SK-N-SH treated with all-trans-retinoic acid at 6 μM for 48 hours (cell line): ENCODE results near the gene PSME2.
"Not testable (repeated sequence)": the region's sequence is repeated elsewhere in the genome, so short reads cannot be mapped to it uniquely, and the experiment has no call there.

Source experiments
- ARNTL ChIP-seq: fragments of 450-650 bp; formaldehyde crosslinking; IDR thresholded peaks from 2 replicates; pipeline ENCODE4 v1.5.0; 2020; ENCODE audit warnings: low read depth, mild to moderate bottlenecking, moderate library complexity, borderline replicate concordance
- CREB5 ChIP-seq: fragments of 250-450 bp; sonication (Bioruptor Pico); IDR thresholded peaks from 2 replicates; pipeline ENCODE4 v1.5.1; 2020; ENCODE audit warnings: low read depth, mild to moderate bottlenecking, moderate library complexity
- OSR1 ChIP-seq: fragments of 250-450 bp; sonication (Bioruptor Pico); IDR thresholded peaks from 2 replicates; pipeline ENCODE4 v1.8.0; 2022; ENCODE audit warnings: moderate library complexity, mild to moderate bottlenecking, inconsistent platforms
- PATZ1 ChIP-seq: fragments of 250-450 bp; sonication (Bioruptor Pico); IDR thresholded peaks from 2 replicates; pipeline ENCODE4 v1.8.0; 2020; ENCODE audit warnings: mild to moderate bottlenecking, moderate library complexity, borderline replicate concordance
- RARB ChIP-seq: fragments of 250-450 bp; sonication (Bioruptor Pico); IDR thresholded peaks from 2 replicates; pipeline ENCODE4 v1.8.0; 2021; ENCODE audit warnings: mild to moderate bottlenecking, moderate library complexity
- TCF4 ChIP-seq: fragments of 250-450 bp; sonication (Bioruptor Pico); IDR thresholded peaks from 2 replicates; pipeline ENCODE4 v1.8.0; 2021; ENCODE audit warnings: mild to moderate bottlenecking, moderate library complexity, borderline replicate concordance
- ZC3H10 ChIP-seq: fragments of 250-450 bp; sonication (Bioruptor Pico); IDR thresholded peaks from 2 replicates; pipeline ENCODE4 v1.5.1; 2021; ENCODE audit warnings: mild to moderate bottlenecking, moderate library complexity
- ZFP30 ChIP-seq: fragments of 450-650 bp; formaldehyde crosslinking; IDR thresholded peaks from 2 replicates; pipeline ENCODE4 v1.5.0; 2022; ENCODE audit warnings: mild to moderate bottlenecking, moderate library complexity
- ZNF565 ChIP-seq: fragments of 450-650 bp; formaldehyde crosslinking; conservative IDR thresholded peaks from 2 replicates; pipeline ENCODE4 v1.5.0; 2020; ENCODE audit warnings: low read depth, mild to moderate bottlenecking, moderate library complexity
- ZNF70 ChIP-seq: fragments of 450-650 bp; formaldehyde crosslinking; IDR thresholded peaks from 2 replicates; pipeline ENCODE4 v1.5.0; 2020; ENCODE audit warnings: mild to moderate bottlenecking, moderate library complexity
- ZNF8 ChIP-seq: fragments of 450-650 bp; formaldehyde crosslinking; IDR thresholded peaks from 2 replicates; pipeline ENCODE4 v1.5.0; 2020; ENCODE audit warnings: mild to moderate bottlenecking, moderate library complexity

DNA sequence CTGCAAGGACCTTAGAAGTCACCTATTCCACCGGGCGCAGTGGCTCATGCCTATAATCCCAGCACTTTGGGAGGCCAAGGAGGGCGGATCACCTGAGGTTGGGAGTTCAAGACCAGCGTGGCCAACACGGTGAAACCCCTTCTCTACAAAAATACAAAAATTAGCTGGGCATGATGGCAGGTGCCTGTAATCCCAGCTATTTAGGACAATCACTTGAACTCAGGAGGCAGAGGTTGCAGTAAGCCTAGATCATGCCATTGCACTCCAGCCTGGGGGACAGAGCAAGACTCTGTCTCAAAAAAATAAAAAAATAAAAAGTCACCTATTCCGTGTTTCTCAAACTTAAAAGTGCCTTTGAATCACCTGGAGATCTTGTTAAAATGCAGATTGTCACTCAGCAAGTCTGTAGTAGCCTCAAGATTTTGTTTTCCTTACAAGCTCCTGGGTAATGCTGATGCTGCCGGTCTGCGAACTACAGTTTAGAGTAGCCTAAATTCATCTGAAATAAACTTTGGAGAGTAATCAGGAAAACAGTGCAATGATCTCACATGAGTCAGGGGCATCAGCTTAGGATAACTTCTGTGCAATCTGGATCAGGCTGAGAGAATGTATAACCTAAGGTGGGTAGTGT, 40.7 kb downstream of the PSME2 start:
- not testable (repeated sequence) for TF ChIP-seq RARB; ARNTL (CRISPR knock-in tag); CREB5 (CRISPR knock-in tag); ZNF565 (CRISPR knock-in tag); ZFP30 (CRISPR knock-in tag); ZC3H10 (CRISPR knock-in tag); TCF4 (CRISPR knock-in tag); OSR1 (CRISPR knock-in tag); ZNF70 (CRISPR knock-in tag); PATZ1 (CRISPR knock-in tag); ZNF8
